G401 (cell line): Measurements from ENCODE around the gene PRKCA. TPM values are rescaled to one million over a fixed set of nuclear protein-coding genes. Genes with fewer than 3 reads are reported as not detected.

ENCODE experiments used
- DNase-seq: peaks from one replicate; pipeline ENCODE4 v3.0.0-alpha.2; 2015; ENCODE audit warnings: low spot score
- in situ Hi-C: cut with HindIII; loops from 2 replicates; pipeline ENCODE4 v1.10.0; 2016; ENCODE audit warnings: low sequenced_read_pairs, mixed read lengths
- total RNA-seq: library from RNA; depleted of rRNA; stranded (reverse); fragments of >200 nt; shearing (Covaris generic); gene quantifications from 2 replicates; pipeline ENCODE4 v1.2.3, GENCODE V29; 2014

The PRKCA gene
- total RNA-seq, 1 experiment from 2014 or later = 44.7 TPM

- in situ Hi-C loops = no loop called here
- no peak for DNase-seq
These were observed 336.5 kb downstream of the PRKCA start for GRCh38 chr17:66638707-66639479.

GRCh38 chr17:66643815-66644710, 341.6 kb downstream of the PRKCA start:
- in situ Hi-C loops = no loop called here
- DNase-seq = no peak

GRCh38 chr17:66645259-66645658, 342.8 kb downstream of the PRKCA start:
- DNase-seq = no peak
- in situ Hi-C loops = no loop called here

DNA sequence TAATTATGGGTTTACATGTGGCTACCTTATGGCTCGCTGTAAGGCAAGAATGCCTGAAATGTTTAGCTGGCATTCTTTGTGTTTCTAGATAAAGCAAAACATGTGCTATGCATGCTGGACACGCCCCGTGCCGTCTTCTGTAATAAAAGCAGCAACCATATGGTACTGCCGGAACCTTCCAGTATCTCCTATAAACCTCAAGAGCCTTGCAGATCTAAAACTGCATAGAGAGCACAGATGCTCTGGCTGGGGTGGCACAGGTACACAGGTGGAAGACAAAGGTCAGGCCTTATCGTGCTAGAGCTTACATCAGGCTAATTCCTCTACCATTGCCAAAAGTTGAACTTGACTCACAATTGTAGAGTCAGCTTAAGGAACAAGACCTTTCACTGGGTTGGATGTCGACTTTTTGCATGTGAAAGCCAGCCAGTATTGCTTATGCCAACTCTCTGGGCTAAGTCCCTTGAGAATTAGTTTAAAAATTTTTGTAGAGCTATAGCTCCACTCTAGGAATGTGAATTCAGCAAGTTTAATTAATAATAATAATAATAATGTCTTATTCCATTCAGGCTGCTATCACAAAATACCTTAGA, 345.1 kb downstream of the PRKCA start:
- in situ Hi-C loops = no loop called here
- DNase-seq = no peak

DNA sequence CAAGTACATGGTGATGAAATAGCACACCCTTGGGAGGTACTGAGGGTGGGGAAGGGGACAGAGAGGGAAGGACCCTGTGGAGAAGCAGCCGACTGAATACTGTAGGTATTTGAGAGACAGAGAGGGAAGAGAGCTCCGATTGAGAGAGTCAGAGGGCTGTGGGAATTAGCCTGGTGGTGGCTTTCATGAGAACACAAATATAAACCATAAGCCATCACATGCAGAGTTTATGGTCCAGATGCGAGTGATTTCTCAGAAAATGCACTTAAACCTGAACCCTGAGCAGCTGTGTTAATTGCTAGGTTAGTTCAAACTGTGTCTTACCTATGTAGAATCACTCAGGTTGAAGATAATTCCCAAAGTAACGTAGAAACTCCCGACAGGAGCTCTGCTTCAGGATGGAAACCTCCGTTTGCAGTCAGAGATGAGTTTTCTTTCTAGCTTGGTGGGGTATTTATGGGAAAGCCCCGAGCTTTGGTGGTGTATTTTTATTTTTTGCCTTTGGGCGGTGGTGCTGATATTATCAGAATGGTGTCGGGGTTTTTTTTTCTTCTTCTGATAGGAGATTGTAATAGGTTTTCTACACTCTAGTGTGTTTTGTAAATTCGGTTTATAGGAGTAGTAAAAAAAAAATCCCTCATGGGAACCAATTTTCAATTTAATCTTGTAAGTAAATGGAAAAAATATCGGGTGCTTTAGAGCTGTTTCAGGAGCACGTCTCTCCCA, 347.6 kb downstream of the PRKCA start:
- no peak for DNase-seq
- in situ Hi-C loops = no loop called here

DNA sequence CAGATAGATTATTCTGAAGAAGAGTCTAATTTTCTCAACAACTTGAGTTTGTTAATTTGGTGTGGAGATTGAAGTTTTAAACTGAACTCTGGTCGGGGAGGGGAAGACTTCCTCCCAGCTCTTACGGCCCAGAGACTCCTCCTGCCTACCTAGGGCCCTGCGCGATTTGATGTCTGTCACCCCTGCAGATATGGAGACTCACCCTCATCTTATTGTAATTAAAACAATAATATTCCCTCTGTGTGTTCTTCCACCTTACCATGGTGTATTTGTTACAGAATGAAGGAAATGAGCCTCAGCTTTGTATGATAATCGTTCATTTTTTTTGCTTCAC, 348.1 kb downstream of the PRKCA start:
- in situ Hi-C loops = no loop called here
- DNase-seq = no peak

DNA sequence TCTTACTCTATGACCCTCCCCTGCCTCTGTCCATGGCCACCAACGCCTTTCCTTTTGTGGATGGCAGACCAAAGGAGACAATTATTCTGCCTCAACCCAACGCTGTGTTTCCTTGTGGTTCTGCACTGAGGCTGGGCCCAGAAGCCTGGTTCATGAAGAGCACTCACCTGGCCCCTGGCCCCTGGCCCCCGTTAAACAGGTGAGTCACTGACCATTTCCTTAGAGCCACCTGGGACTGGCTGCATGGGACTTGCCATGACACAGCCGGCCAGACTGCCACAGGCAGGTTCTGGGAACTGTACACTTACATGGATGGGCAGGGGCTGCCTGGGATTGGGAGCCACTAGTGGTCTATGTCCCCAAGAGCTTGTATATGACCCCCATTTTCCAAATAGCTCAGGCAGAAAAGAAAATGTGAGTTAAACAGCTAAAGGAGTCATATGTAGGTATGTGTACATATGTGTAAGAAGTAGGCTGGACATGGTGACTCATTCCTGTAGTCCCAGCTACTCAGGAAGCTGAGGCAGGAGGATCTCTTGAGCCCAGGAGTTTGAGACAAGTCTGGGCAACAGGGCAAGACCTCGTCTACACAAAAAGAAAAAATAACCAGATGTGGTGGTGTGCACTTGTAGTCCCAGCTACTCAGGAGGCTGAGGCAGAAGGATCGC, 350.6 kb downstream of the PRKCA start:
- DNase-seq = no peak
- in situ Hi-C loops = no loop called here

DNA sequence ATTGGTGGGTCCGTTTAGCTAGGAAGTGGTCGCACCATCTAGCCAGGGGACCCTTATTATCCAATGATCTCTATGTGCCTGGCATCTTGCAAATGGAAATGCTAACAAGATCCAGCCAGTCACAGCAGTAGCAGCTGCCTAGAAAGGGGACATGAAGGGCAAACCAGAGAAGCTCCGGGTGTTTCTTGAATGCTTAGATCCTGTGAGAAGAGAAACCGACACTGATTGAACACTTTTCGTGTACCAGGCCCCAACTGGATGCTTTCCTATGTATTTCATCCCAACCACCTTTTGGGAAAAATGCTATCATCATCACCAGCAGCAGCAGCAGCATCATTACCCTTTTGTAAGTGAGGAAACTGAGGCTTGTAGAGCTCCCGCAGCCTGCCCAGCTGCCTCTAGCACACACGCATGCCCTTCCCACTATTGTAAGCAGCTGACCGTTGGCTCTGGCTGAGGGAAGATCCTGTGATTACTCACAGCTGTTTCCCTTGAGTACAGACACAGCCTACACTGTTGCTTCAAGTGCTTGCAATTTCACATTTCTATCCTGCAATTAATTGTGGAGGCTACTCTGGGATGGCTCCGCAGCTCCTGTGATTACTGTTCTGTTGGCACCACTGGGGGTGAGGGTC, 351.8 kb downstream of the PRKCA start:
- in situ Hi-C loops = no loop called here
- no peak for DNase-seq

- in situ Hi-C loops = no loop called here
- no peak for DNase-seq
These were observed 352.4 kb downstream of the PRKCA start for GRCh38 chr17:66654764-66655163.

DNA sequence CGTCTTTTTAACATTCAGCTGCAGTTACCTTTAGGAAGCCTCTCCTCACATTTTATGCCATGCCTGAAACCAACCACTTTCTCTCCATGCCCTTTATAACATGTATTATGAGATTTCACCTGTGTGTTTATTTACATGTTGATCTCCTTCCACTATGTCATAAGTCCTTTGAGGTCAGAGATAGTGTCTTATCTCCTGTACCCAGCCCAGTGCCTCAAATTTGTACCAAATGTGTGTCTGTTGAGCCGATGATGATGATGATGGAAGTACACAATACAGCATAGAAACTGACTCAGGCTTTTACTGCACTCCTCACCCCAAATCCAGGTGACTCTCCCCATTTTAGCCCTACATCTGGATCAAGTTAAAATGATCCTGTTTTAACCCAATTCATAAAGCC, 353.0 kb downstream of the PRKCA start:
- in situ Hi-C loops = no loop called here
- DNase-seq = no peak

DNA sequence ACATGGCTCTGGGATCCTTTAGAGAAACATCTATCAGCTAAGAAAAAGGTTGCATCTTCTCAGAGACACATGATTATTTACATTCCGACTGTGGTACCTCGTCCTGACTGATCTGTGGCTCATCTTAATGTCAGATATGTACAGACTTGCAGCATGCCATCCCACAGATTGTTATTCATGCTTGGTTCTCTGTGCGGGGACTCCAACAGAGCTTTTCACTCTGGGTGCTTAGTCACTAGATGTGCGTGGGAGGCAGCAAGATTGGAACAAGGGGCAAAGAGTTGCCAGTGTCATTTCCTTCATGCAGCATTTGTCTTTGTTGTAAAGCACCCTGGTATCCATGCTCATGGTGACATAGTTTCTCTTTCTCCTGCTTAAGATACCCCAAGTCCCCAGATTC, 353.4 kb downstream of the PRKCA start:
- in situ Hi-C loops = no loop called here

GRCh38 chr17:66661411-66662256, 359.2 kb downstream of the PRKCA start:
- no peak for DNase-seq
- in situ Hi-C loops = no loop called here

More for the DNA sequence above, 353.4 kb downstream of the PRKCA start:
- DNase-seq = no peak

DNA sequence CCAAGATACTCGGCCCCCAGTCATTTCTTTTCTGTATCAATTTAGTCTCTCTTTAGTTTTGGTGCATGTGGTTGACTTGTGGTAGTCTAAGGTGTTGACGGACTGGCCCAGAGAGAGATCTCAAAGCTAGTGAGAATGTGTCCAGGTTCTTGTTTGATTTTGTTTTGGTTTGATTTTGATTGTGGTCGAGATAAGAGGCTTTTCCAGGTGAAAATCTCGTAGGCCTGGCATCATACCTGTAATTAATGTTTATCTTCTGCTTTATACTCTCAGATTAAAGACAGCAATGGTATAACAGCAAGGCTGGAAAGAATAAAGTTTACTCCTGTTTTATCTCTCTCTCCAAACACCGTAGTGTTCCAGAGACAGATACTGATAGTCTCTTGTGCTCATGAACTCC, 360.1 kb downstream of the PRKCA start:
- in situ Hi-C loops = no loop called here
- no peak for DNase-seq

GRCh38 chr17:66663041-66663606, 360.7 kb downstream of the PRKCA start:
- in situ Hi-C loops = no loop called here
- DNase-seq = no peak

DNA sequence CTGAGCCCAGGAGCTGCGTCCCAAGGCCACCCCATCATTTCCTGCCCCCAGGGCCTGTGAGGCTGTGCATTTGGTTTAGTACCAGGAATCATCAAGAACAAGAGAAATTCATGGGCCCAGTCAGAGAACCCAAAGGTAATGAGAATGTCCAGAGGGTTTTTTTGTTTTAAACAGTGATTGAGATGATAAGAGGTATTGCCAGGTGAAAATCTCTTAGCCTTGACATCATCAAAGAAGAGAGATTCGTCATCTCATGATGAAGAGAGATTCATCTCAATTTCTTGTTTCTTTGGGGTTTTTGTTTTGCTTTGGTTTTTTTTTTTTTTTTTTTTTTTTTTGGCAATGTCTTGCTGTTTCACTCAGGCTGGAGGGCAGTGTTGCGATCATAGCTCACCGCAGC, 361.9 kb downstream of the PRKCA start:
- in situ Hi-C loops = no loop called here
- no peak for DNase-seq

DNA sequence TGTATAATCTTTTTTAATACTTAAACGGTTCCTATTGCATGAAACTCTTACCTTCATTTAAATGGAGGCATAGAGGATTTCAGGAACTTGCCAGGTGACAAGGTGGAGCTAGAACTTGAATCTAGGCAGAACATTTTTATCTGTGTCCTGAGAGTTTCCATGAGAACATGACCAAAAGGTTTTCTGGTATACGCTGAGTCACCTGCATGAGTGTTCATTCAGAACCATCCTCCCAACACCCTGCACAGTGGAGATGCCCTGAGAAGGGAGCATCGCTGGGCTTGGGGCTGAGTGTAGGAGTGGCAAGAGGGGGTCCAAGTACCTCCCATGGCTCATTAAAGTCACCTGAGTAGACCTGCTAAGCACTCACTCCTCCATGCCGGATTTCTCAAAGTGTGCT, 362.8 kb downstream of the PRKCA start:
- DNase-seq = no peak
- in situ Hi-C loops = no loop called here

GRCh38 chr17:66667090-66667489, 364.7 kb downstream of the PRKCA start:
- DNase-seq = no peak
- in situ Hi-C loops = no loop called here
